HepG2 (cell line): ENCODE data around the gene INKA1. TPM values are rescaled to one million over a fixed set of nuclear protein-coding genes. Genes with fewer than 3 reads are reported as not detected.
A peak's percentile ranks its signal among the peaks of the same experiment; 100 is the strongest.

Source experiments
- ATAC-seq: fragments of 200-7000 bp; cut with Tn5 transposase; 3 replicates; pipeline ENCODE4 v1.9.1; 2020; ENCODE audit warnings: mild to moderate bottlenecking, moderate library complexity
- BruUV-seq: library from RNA; stranded (reverse); fragments of 400-500 nt; replicated peaks from 2 replicates; lab custom pipeline; 2021; lab: Mats Ljungman, UMichigan
- CTCF ChIA-PET: fragments of 300-600 bp; formaldehyde crosslinking; extraction: SDS; loops from one replicate; lab custom pipeline; 2021; ENCODE audit warnings: low total read pairs, inconsistent platforms, low intra/inter-chr PET ratio; lab: Yijun Ruan, JAX
- POLR2A ChIA-PET: fragments of 350-600 bp; sonication (Branson Sonifier 250); formaldehyde crosslinking; loops from one replicate; lab custom pipeline; 2020; ENCODE audit warnings: antibody characterized with exemption, inconsistent platforms; lab: Yijun Ruan, JAX
- DNase-seq: peaks from one replicate; pipeline ENCODE4 v3.0.0-alpha.2; 2015; ENCODE audit warnings: low spot score
- FAIRE-seq: peaks from 3 replicates; lab custom pipeline; 2011; peaks lifted over from hg19 to GRCh38; lab: Jason Lieb, UNC
- H2AFZ ChIP-seq: one replicate; pipeline ENCODE4 v1.6.1; 2011; ENCODE audit warnings: low read length, inconsistent platforms
- H3K27ac ChIP-seq: fragments of 300-600 bp; 3 replicates; pipeline ENCODE4 v1.8.0; 2011; ENCODE audit warnings: mixed run types, mild to moderate bottlenecking, mixed read lengths, low read length, inconsistent platforms; ENCODE audit not compliant: insufficient read depth; ENCODE audit errors: extremely low read length
- H3K27me3 ChIP-seq, 2 experiments: fragments of 200-600 bp in 1 of 2; 2 replicates in 1 of 2; 3 replicates in 1 of 2; pipeline versions ENCODE4 v1.6.0 to v1.8.0; 2011; ENCODE audit warnings: low read length in 2 of 2, mild to moderate bottlenecking in 2 of 2, moderate library complexity in 2 of 2, inconsistent platforms in 1 of 2; ENCODE audit not compliant: insufficient read depth in 2 of 2, control insufficient read depth in 1 of 2
- H3K36me3 ChIP-seq, 2 experiments: fragments of 200-600 bp in 1 of 2; replicated peaks in 1 of 2; 2 replicates in 1 of 2; 3 replicates in 1 of 2; pipeline versions ENCODE4 v1.5.1 to v1.8.0; 2011; ENCODE audit warnings: low read length in 2 of 2, inconsistent platforms in 1 of 2; ENCODE audit not compliant: insufficient read depth in 2 of 2, control insufficient read depth in 1 of 2
- H3K4me1 ChIP-seq: 2 replicates; pipeline ENCODE4 v1.5.1; 2012; ENCODE audit warnings: low read length, inconsistent platforms; ENCODE audit not compliant: insufficient read depth
- H3K4me2 ChIP-seq: 2 replicates; pipeline ENCODE4 v1.6.0; 2011; ENCODE audit warnings: low read depth, low read length, inconsistent platforms
- H3K4me3 ChIP-seq, 3 experiments: fragments of 200-600 bp in 1 of 3; sonication (generic), shearing (Covaris generic) in 1 of 3; replicated peaks in 1 of 3; 2 replicates each; pipeline ENCODE4 v1.5.1; 2011 to 2016; ENCODE audit warnings: low read length in 3 of 3, inconsistent platforms in 2 of 3, low read depth in 2 of 3, mild to moderate bottlenecking in 2 of 3, control low read depth in 1 of 3, mixed read lengths in 1 of 3; ENCODE audit not compliant: insufficient read depth in 1 of 3
- H3K79me2 ChIP-seq: one replicate; pipeline ENCODE4 v1.6.1; 2011; ENCODE audit warnings: low read length, inconsistent platforms; ENCODE audit not compliant: insufficient read depth
- H3K9ac ChIP-seq: 2 replicates; pipeline ENCODE4 v1.6.0; 2011; ENCODE audit warnings: mild to moderate bottlenecking, low read depth, low read length, inconsistent platforms; ENCODE audit not compliant: insufficient read depth
- H3K9me3 ChIP-seq: 2 replicates; pipeline ENCODE4 v1.5.1; 2012; ENCODE audit warnings: mild to moderate bottlenecking, low read length
- H4K20me1 ChIP-seq: 2 replicates; pipeline ENCODE4 v1.6.0; 2011; ENCODE audit warnings: inconsistent platforms, mild to moderate bottlenecking, low read length, moderate library complexity; ENCODE audit not compliant: insufficient read depth
- CTCF ChIP-seq: sonication (generic); formaldehyde crosslinking; IDR thresholded peaks from 2 replicates; pipeline ENCODE4 v1.5.0; 2020; ENCODE audit warnings: mild to moderate bottlenecking, missing genetic modification reagents, moderate library complexity
- FOSL2 ChIP-seq: sonication (generic); formaldehyde crosslinking; IDR thresholded peaks from 2 replicates; pipeline ENCODE4 v1.4.0; 2020; ENCODE audit warnings: missing genetic modification reagents
- SMC3 ChIP-seq: IDR thresholded peaks from 2 replicates; pipeline ENCODE4 v1.6.1; 2011; ENCODE audit warnings: low read length, improper control_type of control experiment
- STAG1 ChIP-seq: sonication (generic); formaldehyde crosslinking; IDR thresholded peaks from 2 replicates; pipeline ENCODE4 v1.4.0; 2020; ENCODE audit warnings: missing genetic modification reagents
- XRCC5 ChIP-seq: fragments of 200-400 bp; formaldehyde crosslinking; optimal IDR thresholded peaks from 2 replicates; pipeline ENCODE3; 2017; ENCODE audit warnings: mild to moderate bottlenecking, low read length
- ZNF205 ChIP-seq: IDR thresholded peaks from 2 replicates; pipeline ENCODE4 v1.6.1; 2018; ENCODE audit warnings: missing biosample characterization, missing genetic modification reagents
- ZSCAN31 ChIP-seq: sonication (generic); formaldehyde crosslinking; IDR thresholded peaks from 2 replicates; pipeline ENCODE4 v1.5.0; 2020; ENCODE audit warnings: low read depth, mild to moderate bottlenecking, missing genetic modification reagents
- in situ Hi-C: cut with HindIII; loops from 2 replicates; pipeline ENCODE4 v1.10.0; 2017; ENCODE audit warnings: low pct_unique_long_range_greater_than_20kb; ENCODE audit not compliant: extremely low pct_ligation_motif_present
- intact Hi-C: fragments of 100-400 bp; cut with micrococcal nuclease; formaldehyde crosslinking; loops from one replicate; pipeline ENCODE4 v1.10.0; 2022; ENCODE audit not compliant: unreplicated experiment
- polyA plus RNA-seq, 8 experiments: library from polyadenylated mRNA; depleted of rRNA in 3 of 8; stranded (reverse) in 7 of 8; unstranded in 1 of 8; fragments of >200 nt; fragmentation: Illumina TruSeq in 4 of 8; extraction: Trizol in 4 of 8; gene quantifications; 2 replicates each; pipeline versions ENCODE4 v1.2.1 to v1.2.3, GENCODE V29; 2011 to 2016; ENCODE audit warnings: low read depth in 4 of 8, missing spikeins in 1 of 8, mixed read lengths in 1 of 8; ENCODE audit not compliant: insufficient read depth in 1 of 8
- total RNA-seq, 5 experiments: library from RNA; depleted of rRNA; stranded (reverse); fragments of >200 nt; fragmentation: Illumina TruSeq; extraction: Trizol; gene quantifications; 2 replicates each; pipeline ENCODE4 v1.2.3, GENCODE V29; 2016; ENCODE audit warnings: low read depth in 1 of 5
- TF ChIP-seq, protein P1 (sequence below): sonication (generic); formaldehyde crosslinking; IDR thresholded peaks from 2 replicates; pipeline ENCODE4 v1.5.1; 2020; ENCODE audit warnings: mild to moderate bottlenecking, missing genetic modification reagents, borderline replicate concordance

INKA1 gene
- total and polyA plus RNA-seq, 2 of the 13 experiments (the other 11 are each of a cell fraction or from before 2014, with no cell fraction given): 0.22 to 0.41 TPM

GRCh38 chr3:49841126-49841696 is 38.1 kb downstream of the INKA1 start:
- Histone ChIP-seq H3K9me3 (no peaks in the 10 kb centered on the region), H3K9ac (no peak overlapping the region), H2AFZ (no peak overlapping the region), H3K27me3 (no peaks in the 10 kb centered on the region), H3K36me3 (peaks cover 4 to 27% of the 10 kb centered on the region in 2 experiments; a peak in 3 of 5 replicates), H3K4me1 (peaks cover 49% of the 10 kb centered on the region), H3K4me2 (no peak overlapping the region), H4K20me1 (no peaks in the 10 kb centered on the region), H3K4me3 (no peak overlapping the region), H3K27ac (no peak overlapping the region), H3K79me2 (no peaks in the 10 kb centered on the region)
- in situ Hi-C loops (loop anchor here (5.0 kb wide), 2 partner anchors 34 to 66 kb away; no protein-coding TSS in a partner anchor), intact Hi-C loops (no loop called here)
- DNase-seq (no peak), FAIRE-seq (no peak), ATAC-seq (peak; percentile 11; the same call in 1 of the 3 replicates)
- ChIA-PET CTCF (interaction anchor here (2.4 kb wide), 1 partner anchor 65 kb away, joined by 8 read pairs; no protein-coding TSS in a partner anchor), POLR2A (interaction anchor here (1.0 kb wide), 1 partner anchor 46 kb away, joined by 3 read pairs; no protein-coding TSS in a partner anchor)
- TF ChIP-seq, protein P1, sequence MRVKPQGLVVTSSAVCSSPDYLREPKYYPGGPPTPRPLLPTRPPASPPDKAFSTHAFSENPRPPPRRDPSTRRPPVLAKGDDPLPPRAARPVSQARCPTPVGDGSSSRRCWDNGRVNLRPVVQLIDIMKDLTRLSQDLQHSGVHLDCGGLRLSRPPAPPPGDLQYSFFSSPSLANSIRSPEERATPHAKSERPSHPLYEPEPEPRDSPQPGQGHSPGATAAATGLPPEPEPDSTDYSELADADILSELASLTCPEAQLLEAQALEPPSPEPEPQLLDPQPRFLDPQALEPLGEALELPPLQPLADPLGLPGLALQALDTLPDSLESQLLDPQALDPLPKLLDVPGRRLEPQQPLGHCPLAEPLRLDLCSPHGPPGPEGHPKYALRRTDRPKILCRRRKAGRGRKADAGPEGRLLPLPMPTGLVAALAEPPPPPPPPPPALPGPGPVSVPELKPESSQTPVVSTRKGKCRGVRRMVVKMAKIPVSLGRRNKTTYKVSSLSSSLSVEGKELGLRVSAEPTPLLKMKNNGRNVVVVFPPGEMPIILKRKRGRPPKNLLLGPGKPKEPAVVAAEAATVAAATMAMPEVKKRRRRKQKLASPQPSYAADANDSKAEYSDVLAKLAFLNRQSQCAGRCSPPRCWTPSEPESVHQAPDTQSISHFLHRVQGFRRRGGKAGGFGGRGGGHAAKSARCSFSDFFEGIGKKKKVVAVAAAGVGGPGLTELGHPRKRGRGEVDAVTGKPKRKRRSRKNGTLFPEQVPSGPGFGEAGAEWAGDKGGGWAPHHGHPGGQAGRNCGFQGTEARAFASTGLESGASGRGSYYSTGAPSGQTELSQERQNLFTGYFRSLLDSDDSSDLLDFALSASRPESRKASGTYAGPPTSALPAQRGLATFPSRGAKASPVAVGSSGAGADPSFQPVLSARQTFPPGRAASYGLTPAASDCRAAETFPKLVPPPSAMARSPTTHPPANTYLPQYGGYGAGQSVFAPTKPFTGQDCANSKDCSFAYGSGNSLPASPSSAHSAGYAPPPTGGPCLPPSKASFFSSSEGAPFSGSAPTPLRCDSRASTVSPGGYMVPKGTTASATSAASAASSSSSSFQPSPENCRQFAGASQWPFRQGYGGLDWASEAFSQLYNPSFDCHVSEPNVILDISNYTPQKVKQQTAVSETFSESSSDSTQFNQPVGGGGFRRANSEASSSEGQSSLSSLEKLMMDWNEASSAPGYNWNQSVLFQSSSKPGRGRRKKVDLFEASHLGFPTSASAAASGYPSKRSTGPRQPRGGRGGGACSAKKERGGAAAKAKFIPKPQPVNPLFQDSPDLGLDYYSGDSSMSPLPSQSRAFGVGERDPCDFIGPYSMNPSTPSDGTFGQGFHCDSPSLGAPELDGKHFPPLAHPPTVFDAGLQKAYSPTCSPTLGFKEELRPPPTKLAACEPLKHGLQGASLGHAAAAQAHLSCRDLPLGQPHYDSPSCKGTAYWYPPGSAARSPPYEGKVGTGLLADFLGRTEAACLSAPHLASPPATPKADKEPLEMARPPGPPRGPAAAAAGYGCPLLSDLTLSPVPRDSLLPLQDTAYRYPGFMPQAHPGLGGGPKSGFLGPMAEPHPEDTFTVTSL (CRISPR knock-in tag): no peak
- TF ChIP-seq SMC3 (peak; percentile 43; the same call in 1 of the 2 replicates), STAG1 (peak; percentile 83), FOSL2 (CRISPR knock-in tag) (peak; percentile 15; the same call in 1 of the 2 replicates), ZNF205 (CRISPR knock-in tag) (peak; percentile 95), ZSCAN31 (CRISPR knock-in tag) (no peak), CTCF (CRISPR knock-in tag) (peak; percentile 78), XRCC5 (peak; percentile 61)
- BruUV-seq: no TSS peak
